Measurements from ENCODE around the gene PRDX6.

Gene PRDX6, protein sequence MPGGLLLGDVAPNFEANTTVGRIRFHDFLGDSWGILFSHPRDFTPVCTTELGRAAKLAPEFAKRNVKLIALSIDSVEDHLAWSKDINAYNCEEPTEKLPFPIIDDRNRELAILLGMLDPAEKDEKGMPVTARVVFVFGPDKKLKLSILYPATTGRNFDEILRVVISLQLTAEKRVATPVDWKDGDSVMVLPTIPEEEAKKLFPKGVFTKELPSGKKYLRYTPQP

DNA sequence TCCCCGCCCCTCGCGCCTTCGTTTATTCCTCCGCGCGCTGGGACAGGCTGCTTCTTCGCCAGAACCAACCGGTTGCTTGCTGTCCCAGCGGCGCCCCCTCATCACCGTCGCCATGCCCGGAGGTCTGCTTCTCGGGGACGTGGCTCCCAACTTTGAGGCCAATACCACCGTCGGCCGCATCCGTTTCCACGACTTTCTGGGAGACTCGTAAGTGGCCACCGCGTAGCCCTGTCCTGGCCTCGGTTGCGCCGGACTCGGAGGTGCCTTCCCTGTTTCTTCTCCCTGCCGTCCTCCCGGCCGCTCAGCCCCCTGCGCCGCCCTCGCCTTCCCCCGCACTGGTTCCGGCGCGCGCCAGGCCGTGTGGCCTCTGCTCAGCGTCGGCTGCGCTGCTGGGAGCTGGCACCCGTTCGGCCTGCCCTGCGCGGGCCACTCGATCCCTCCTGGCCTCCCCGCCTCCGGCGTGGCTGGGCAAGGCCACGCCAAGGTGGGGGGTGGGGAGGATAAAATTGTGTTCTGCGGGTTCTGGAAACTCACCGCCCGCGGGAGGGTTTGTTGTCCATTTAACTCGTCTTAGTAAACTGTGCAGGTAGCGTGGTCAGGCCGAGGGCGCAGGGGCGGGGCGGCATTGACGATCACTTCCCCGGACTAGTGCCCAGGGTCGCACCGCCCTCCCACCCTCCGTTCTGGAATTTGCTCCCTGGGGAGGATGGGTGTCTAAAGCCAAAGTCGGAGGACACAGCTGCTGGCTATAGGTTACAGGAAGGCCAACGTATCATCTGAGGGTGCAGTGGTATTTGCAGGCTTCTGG lies at the start of gene PRDX6:
Gene PRDX6, plus strand, starts transcription at position 50 of the 808 bp plus-strand sequence. Its CDS starts 63 bp downstream, at position 113.
- in situ Hi-C loops (cut with MboI; ENCODE audit: low sequenced_read_pairs) = no loop called here

DNA sequence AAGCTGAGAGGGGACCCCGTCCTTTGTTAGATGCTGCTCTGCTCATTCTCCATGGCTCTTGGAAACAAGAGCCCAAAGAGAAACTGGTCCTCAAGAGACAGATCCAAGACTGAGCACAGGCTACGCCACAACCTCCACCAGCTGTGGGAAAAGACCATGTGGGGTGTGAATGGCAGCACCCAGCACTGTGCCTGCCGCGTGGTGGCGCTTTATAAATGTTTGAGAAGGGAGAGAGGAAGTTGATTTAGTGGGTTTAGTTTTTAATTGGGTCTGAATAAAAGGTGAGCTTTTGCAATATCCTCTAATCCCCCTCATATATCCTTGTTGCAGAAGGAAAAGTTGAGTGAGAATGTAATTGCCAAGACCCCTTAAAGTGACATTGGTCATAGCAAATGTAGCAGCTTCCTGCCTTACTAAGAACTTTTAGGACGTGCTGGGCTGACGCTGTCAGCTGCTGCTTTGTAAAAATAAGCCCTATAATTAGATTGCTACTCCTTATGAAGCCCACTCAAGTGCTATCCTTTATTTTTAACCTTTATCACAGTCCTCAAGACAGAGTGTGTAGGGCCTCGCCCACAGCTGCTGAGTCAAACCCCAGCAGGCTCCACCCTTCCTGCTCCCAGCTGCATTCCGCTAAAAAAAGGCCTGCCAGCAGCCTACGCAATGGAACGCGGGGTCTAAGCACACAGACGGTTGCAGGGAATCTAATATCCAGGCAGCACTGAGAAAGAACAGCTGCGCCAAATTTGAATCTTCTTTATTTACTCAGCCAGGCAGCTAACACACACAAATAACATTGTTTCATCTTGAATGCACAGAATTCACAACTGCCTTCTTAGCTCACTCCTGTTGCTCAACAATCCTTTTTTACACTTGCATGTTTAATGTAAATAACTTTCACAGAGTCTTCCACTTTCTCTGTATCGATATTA lies 47.4 kb upstream of the PRDX6 start:
- in situ Hi-C loops (cut with MboI; ENCODE audit: low sequenced_read_pairs) = loop anchor here (10.0 to 25.0 kb wide), 2 partner anchors 408 to 675 kb away; no protein-coding TSS in a partner anchor

DNA sequence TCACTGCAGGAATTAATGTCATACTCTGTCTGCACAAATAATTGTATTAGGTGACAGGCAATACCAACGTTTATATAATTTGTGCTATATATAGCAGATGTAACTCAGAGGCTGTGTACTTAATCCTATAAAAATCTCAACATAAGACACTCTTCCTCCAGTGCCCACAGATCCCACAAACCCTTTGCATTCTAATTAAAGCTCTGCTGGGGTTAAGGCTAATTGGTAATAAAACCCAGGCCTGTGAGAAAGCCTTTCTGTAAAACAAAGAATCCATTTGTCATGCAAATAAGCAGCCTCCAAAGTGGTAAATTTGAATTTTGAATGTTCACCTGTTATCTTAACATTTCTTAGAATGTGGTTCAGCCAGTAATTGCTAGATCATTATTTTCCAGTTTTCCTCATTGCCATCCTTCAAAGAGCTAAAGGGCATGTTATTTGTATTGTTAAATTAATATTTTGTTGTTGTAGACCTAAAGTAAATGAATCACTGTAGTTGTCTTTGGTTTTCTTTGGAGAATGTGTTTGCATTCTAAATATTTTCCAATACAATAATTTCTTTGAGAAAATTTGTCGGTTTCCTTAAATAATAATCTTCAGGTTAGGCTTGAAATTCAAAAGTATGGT lies 46.3 kb upstream of the PRDX6 start:
- in situ Hi-C loops (cut with MboI; ENCODE audit: low sequenced_read_pairs) = loop anchor here (25.0 kb wide), 1 partner anchor 407 kb away; no protein-coding TSS in a partner anchor

DNA sequence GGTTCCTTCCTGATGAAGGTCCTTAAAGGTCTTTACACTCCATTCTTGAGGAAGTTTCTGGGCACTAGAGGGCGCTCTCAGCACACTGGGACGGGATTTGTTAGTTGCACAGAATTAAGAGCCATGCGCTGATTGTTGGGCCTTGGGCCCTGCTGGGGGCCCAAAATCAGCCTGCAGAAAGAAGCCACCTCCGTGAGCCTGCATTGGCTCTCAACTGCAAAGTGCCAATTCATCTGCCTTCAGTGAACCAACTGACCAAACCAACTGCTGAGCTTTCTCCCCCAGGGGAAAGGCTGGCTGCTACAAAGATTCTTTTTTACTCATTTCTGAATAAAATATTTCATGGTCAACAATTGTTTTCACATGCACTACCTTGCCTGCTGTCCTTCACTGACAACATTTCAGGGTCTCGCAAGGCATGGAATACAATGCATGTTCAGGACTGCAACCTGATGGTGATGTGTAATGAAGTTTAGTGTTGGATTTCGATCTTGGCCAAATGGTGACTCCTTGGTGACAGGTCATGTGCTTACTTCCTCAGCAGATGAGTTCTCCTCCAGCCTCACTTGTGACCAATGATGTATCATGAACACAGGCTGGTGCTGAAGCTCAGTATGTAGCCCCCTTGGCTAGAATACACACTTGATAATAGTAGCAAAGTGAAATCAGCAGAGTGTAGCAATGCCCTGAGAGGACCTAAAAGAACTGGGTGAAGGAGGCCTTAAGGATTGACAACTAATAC lies 45.7 kb upstream of the PRDX6 start:
- in situ Hi-C loops (cut with MboI; ENCODE audit: low sequenced_read_pairs) = loop anchor here (25.0 kb wide), 1 partner anchor 406 kb away; no protein-coding TSS in a partner anchor

DNA sequence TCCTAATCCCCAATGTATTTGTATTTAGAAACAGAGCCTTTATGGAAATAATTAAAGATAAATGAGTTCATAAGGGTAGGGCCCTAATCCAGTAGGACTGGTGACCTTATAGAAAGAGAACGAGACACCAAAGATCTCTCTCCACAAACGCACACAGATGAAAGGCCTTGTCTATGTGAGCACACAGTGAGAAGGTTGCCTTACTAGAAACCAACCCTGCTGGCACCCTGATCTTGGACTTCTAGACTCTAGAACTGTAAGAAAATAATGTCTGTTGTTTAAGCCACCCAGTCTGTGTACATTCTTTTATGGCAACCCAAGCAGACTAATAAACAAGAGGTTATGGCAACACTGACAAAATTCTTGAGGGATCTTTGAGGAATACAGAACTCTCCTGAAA lies 44.8 kb upstream of the PRDX6 start:
- in situ Hi-C loops (cut with MboI; ENCODE audit: low sequenced_read_pairs) = loop anchor here (25.0 kb wide), 1 partner anchor 405 kb away; no protein-coding TSS in a partner anchor

DNA sequence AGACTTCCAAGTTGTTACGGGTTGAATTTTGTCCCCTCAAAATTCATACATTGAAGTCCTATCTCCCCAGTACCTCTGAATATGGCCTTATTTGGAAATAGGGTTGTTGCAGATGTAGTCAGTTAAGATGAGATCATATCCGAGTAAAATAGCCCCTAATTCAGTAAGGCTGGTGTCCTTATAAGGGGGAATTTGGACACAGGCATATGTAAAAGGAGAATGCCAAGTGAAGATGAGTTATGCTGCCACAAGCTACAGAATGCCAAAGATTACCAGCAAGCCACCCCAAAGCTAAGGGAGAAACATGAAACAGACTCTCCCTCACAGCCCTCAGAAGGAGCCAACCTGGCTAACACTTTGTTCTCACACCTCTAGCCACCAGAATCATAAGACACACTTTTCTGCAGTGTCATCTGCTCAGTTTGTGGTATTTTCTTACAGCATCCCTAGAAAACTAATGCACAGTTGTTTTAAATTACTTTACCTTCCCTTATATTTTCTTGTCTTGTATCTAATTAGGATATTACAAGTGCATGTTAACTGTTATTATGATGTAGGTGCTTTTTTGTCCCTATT lies 43.3 kb upstream of the PRDX6 start:
- in situ Hi-C loops (cut with MboI; ENCODE audit: low sequenced_read_pairs) = loop anchor here (25.0 kb wide), 1 partner anchor 403 kb away; no protein-coding TSS in a partner anchor

DNA sequence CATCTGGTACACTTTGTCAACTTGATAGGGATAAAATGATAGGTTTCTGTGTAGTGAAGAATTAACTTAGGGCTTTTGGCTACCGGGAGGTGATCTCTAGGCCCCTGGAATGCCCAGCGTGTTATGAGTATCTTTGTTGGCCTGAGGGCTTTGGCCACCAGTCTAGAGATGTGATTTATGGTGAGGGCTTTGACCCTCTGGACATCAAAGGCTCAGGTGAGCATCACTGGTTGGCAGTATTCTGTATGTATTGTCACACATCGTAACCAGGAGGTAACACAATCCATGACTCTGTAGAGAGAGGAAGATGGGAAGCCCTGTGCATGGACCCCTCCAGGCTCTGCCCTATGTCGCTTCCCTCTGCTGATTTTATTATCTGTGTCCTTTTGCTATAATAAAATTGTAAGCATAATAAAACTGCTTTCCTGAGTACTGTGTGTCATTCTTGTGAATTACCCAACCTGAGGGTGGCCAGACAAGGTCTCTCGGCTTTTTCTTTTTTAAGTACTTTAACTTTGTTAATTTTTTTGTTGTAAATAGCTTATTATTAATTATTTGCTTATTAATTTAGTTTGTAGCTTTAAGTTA lies 40.2 kb upstream of the PRDX6 start:
- in situ Hi-C loops (cut with MboI; ENCODE audit: low sequenced_read_pairs) = loop anchor here (25.0 kb wide), 1 partner anchor 400 kb away; no protein-coding TSS in a partner anchor

DNA sequence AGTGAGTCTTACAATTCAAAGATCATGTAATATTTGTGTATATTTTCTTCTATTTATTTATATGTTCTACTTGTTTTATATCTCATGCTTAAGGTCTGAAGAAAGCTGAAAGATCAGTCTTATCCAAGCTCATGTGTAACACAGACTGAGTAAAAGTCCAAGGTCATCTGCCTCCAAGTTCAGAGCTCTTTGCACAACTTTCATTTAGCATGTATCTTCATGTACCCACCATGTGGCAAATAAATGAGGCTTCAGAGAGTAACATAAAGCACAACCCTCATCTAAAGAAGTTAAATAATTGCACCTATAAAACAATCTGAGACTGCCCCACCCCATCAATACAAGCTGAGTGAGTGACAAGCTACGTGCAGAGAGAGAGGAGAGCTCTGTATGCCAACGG lies 38.5 kb upstream of the PRDX6 start:
- in situ Hi-C loops (cut with MboI; ENCODE audit: low sequenced_read_pairs) = loop anchor here (25.0 kb wide), 1 partner anchor 399 kb away; no protein-coding TSS in a partner anchor

DNA sequence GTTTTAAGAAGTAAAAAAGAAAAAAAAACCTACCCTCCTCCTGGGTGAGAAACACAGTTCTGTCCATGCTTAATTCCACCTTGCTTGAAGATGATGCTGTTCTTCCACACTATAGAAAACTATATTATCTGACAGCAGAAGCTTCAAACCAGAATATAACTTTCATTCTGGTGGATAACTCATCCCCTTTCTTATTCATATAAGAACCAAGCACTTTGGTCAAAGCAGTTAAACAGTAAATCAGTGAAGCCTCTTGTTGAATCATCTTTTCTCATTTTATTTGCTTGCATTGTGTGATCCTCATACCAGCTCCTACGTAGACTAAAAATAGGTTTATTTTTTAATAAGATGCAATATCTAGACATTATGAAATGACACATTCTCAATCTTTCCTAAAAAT lies 36.7 kb upstream of the PRDX6 start:
- in situ Hi-C loops (cut with MboI; ENCODE audit: low sequenced_read_pairs) = loop anchor here (25.0 kb wide), 1 partner anchor 397 kb away; no protein-coding TSS in a partner anchor

DNA sequence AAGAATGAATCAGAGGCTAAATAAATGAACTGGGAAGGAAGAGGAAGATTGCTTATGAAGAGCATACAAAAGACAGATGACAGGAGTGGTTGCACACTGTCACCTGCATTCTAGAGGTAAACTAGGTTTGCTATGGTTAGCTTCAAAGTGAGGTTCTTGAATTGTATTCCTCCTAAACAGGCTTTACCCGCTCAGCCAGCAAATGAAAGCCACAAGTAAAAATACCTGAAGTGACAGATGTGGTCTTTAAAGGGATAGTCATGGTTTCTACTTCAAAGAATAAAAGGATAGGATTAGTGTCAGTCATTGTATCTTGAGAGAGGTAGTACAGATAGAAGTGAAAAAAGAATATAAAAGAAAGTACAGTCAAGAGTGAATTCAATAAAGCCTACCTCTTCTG lies 32.4 kb upstream of the PRDX6 start:
- in situ Hi-C loops (cut with MboI; ENCODE audit: low sequenced_read_pairs) = loop anchor here (25.0 kb wide), 1 partner anchor 393 kb away; no protein-coding TSS in a partner anchor

DNA sequence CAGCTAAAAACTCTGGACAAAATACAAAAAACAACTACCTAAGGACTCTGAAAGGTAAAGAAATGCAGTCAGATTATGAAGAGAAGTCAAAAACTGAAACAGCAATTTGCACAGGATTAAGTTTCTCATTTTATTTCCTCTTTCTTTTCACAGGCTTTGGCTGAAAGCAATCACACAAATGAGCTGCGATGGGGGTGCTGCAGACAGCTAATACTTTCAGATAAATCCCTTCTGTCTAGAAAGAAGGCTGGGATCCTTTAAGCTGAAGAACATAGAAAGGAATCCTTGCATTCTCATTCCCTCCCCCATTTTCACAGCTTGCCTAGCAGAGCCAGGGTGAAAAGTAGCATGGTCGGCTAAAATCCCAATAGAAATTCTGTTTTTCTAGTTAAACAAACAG lies 32.0 kb upstream of the PRDX6 start:
- in situ Hi-C loops (cut with MboI; ENCODE audit: low sequenced_read_pairs) = loop anchor here (25.0 kb wide), 1 partner anchor 392 kb away; no protein-coding TSS in a partner anchor

DNA sequence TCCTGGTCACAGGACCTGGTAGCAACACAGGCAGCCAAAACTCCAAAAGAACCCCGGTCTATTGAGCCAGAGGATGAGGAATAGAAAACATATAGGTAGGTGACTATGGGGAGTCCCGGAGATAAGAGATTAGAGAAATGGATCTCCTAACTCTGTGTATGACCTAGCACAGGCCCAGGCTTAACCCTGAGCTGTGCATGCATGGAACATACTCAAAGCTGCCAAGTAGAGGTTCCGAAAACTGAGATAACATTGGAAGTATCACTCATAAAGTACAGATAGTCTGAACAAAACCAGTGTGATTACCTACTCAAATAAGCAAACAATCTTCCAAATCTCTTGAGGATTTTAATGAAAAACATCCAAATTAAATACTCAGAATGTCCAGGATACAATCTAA lies 31.5 kb upstream of the PRDX6 start:
- in situ Hi-C loops (cut with MboI; ENCODE audit: low sequenced_read_pairs) = loop anchor here (25.0 kb wide), 1 partner anchor 392 kb away; no protein-coding TSS in a partner anchor

DNA sequence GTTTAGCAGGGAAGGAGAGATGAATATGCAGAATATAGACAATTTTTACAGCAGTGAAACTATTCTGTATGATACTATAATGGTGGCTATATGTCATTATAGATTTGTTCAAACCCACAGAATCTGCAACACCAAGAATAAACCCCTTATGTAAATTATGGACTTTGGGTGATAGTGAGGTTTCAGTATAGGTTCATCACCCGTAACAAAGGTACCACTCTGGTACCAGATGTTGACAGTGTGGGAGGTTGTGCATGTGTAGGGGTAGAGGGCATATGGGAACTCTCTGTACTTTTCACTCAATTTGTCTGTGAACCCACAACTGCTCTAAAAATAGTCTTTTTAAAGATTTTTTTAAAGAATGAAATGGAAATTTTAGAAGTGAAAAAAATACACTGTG lies 29.9 kb upstream of the PRDX6 start:
- in situ Hi-C loops (cut with MboI; ENCODE audit: low sequenced_read_pairs) = loop anchor here (25.0 kb wide), 1 partner anchor 390 kb away; no protein-coding TSS in a partner anchor

DNA sequence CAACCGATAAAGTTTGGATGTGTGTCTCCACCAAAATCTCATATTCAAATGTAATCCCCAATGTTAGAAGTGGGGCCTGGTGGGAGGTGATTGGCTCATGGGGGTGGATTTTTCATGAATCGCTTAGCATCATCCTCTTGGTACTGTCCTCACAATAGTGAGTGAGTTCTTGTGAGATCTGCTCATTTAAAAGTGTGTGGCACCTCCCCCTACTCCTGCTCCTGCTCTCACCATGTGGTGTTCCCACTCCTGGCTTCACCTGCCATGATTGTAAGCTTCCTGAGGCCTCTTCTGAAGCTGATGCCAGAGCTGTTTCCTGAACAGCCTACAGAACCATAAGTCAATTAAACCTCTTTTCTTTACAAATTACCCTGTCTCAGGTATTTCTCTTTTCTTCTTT lies 28.2 kb upstream of the PRDX6 start:
- in situ Hi-C loops (cut with MboI; ENCODE audit: low sequenced_read_pairs) = loop anchor here (25.0 kb wide), 1 partner anchor 388 kb away; no protein-coding TSS in a partner anchor

DNA sequence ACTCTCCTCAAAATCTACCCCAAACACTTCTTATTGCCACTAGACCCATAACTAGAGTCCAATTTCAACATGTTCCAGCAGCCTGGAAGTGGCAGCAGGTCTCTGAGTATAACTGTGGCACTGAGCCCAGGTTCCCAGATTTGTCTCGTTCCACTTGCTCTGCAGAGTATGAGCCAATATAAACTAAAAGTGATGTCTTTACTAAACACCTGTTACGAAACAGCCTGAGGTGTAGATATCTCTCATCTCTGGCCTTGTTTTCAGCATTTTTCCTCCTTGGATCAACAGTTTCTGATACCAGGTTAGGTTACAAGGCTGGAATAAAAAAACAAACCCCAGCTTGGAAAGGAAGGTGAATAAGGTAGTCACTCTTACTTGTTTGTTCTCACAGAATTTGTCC lies 25.2 kb upstream of the PRDX6 start:
- in situ Hi-C loops (cut with MboI; ENCODE audit: low sequenced_read_pairs) = no loop called here

DNA sequence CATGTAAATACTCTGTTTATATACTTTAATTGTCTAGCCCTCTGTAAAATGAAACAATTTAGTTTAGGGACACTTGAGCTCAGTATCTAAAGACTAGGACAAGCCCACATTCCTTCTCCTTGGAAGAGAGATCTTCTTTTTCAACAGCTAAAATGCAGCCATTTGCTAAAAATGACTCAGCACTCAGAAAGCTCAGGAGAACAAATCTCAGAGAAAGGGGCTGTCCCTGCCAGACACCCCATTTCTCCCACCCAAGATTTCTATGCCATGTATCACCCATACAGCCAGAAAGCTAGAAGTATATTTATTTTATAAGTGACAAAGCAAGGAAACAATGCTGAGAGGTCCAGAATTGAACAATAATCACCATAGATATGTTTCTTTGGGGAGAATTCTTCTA lies 23.2 kb upstream of the PRDX6 start:
- in situ Hi-C loops (cut with MboI; ENCODE audit: low sequenced_read_pairs) = no loop called here

DNA sequence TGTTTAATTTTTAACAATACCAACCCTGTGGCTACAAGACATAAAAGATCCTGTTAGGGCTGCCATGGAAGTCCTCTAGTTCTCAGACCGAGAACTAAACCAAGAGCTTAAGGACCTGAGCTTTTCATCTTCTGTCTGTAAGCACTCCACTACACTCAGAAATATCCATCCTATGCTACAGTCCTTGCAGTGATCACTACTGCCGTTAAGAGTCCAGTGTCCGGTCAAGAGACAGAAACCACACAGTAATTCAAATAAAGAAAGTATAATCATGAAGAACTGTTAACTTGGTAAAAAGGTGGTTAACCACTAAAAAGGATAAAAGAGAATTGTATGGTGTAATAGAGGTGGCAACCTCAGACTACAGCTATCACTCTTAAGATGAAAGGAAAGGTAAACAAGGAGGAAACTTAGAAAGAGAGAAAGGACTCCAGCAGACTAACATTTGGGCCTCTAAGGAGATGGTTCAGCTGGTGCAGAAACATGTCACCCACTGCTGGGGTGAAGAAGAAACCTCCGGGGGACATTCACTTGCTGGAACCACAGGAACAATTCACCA lies 22.1 kb upstream of the PRDX6 start:
- in situ Hi-C loops (cut with MboI; ENCODE audit: low sequenced_read_pairs) = no loop called here

DNA sequence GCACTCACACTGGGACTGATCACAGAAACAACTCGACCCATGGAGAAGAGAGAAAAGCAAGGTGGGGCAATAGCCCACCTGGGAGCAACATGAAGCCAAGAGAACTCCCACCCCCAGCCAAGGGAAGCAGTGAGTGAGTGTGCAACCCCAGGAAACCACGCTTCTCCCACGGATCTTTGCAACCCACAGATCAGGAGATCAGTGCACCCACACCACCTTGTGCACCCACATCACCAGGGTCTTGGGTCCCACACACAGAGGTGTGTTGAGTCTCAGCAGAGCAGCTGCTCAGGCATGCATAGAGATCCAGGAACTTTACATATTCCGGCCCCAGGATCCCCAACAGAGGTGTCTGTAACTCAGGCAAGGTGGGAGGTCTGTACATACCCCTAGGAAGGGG lies 17.2 kb upstream of the PRDX6 start:
- in situ Hi-C loops (cut with MboI; ENCODE audit: low sequenced_read_pairs) = no loop called here
